ENCODE results near the gene B3GNT5.

GRCh38 chr3:183296944-183297343 lies 43.9 kb downstream of the B3GNT5 start:
- TF ChIP-seq CTCF (conservative IDR thresholded peaks at IDR 0.05; ENCODE audit: low read depth, low read length) (no peak), EZH2 (IDR thresholded peaks at IDR 0.05; ENCODE audit: borderline replicate concordance, low read depth, low read length, poor library complexity, severe bottlenecking) (no peak)
